ENCODE results near the gene RUNX2.

The RUNX2 gene

DNA sequence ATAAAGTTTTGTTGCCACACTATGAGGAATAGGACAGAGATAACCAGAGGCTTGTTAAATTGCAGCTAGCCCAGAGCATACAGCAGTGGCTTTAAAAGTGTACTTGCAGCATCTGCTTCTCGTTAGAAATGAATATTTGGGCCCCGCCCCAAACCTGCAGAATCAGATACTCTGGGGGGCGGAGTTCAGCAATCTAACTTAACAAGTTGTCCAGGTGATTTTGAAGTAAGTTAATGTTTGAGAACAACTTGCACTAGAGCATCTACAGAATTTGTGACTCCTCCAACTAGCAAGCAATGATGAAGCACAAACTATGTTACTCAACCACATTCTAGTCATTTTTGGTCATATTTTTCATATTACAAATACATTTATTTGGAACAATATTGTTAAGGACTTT is 60.2 kb downstream of the RUNX2 start (continued):
- TF ChIP-seq, protein P1, sequence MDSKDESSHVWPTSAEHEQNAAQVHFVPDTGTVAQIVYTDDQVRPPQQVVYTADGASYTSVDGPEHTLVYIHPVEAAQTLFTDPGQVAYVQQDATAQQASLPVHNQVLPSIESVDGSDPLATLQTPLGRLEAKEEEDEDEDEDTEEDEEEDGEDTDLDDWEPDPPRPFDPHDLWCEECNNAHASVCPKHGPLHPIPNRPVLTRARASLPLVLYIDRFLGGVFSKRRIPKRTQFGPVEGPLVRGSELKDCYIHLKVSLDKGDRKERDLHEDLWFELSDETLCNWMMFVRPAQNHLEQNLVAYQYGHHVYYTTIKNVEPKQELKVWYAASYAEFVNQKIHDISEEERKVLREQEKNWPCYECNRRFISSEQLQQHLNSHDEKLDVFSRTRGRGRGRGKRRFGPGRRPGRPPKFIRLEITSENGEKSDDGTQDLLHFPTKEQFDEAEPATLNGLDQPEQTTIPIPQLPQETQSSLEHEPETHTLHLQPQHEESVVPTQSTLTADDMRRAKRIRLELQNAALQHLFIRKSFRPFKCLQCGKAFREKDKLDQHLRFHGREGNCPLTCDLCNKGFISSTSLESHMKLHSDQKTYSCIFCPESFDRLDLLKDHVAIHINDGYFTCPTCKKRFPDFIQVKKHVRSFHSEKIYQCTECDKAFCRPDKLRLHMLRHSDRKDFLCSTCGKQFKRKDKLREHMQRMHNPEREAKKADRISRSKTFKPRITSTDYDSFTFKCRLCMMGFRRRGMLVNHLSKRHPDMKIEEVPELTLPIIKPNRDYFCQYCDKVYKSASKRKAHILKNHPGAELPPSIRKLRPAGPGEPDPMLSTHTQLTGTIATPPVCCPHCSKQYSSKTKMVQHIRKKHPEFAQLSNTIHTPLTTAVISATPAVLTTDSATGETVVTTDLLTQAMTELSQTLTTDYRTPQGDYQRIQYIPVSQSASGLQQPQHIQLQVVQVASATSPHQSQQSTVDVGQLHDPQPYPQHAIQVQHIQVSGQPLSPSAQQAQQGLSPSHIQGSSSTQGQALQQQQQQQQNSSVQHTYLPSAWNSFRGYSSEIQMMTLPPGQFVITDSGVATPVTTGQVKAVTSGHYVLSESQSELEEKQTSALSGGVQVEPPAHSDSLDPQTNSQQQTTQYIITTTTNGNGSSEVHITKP (tag by site-specific recombination; IDR thresholded peaks at IDR 0.05) = no peak
- TF ChIP-seq ZNF558 (tag by site-specific recombination; IDR thresholded peaks at IDR 0.05) = no peak
- no peak for TF ChIP-seq ZNF426 (tag by site-specific recombination; IDR thresholded peaks at IDR 0.05)
- no peak for TF ChIP-seq SETDB1 (IDR thresholded peaks at IDR 0.05; ENCODE audit: insufficient read length, low read length)
- TF ChIP-seq ZNF555 (tag by site-specific recombination; conservative IDR thresholded peaks at IDR 0.05) = no peak
- TF ChIP-seq ZNF184 (tag by site-specific recombination; IDR thresholded peaks at IDR 0.05) = no peak
- no peak for TF ChIP-seq ZNF544 (tag by site-specific recombination; IDR thresholded peaks at IDR 0.05)

DNA sequence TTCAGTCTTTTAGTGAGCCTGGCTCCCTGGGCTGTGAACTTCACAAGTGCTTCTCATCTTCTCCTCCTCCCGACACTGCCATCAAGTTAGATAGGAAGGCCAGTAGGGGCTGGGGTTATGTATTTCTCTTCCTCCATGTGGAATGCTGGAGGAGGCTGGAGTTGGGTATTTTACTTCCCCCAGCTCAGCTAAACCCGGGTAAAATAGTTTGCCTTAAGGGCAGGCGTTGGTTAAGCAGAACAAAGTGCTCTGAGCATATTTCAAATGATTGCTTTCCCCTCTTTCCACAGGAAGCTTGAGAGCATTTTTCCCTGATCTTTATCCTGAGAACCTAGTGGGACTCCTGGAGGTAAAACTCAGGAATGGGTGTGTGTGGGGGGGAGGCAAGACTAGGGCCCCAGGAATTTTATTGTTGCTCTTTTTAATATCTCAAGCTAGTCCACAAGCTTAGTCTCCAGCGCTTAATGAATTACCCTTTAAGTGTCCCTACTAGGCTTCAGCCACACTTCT is 66.5 kb downstream of the RUNX2 start:
- TF ChIP-seq ZNF350 (tag by site-specific recombination; IDR thresholded peaks at IDR 0.05) = no peak
- ChIA-PET CTCF (interaction anchor here (0.6 to 1.1 kb wide), 4 partner anchors 9 to 924 kb away, joined by 3 to 4 read pairs (median 4); no protein-coding TSS in a partner anchor), POLR2A (interaction anchor here (1.4 kb wide), 1 partner anchor 17 kb away, joined by 4 read pairs; the partner anchor contains the start of gene SUPT3H)
- Histone ChIP-seq H3K9me3 (ENCODE audit: control insufficient read depth, insufficient read depth, low read depth, low read length) (no peaks in the 10 kb centered on the region), H3K4me1 (ENCODE audit: control insufficient read depth, insufficient read depth, low read length) (no peaks in the 10 kb centered on the region), H3K27ac (ENCODE audit: extremely low read depth, low read depth, low read length) (no peak overlapping the region), H3K36me3 (ENCODE audit: control insufficient read depth in 2 of 2, insufficient read depth in 1 of 2, low read length in 2 of 2) (no peaks in the 10 kb centered on the region), H3K4me3 (ENCODE audit: low read depth, low read length) (no peak overlapping the region)

DNA sequence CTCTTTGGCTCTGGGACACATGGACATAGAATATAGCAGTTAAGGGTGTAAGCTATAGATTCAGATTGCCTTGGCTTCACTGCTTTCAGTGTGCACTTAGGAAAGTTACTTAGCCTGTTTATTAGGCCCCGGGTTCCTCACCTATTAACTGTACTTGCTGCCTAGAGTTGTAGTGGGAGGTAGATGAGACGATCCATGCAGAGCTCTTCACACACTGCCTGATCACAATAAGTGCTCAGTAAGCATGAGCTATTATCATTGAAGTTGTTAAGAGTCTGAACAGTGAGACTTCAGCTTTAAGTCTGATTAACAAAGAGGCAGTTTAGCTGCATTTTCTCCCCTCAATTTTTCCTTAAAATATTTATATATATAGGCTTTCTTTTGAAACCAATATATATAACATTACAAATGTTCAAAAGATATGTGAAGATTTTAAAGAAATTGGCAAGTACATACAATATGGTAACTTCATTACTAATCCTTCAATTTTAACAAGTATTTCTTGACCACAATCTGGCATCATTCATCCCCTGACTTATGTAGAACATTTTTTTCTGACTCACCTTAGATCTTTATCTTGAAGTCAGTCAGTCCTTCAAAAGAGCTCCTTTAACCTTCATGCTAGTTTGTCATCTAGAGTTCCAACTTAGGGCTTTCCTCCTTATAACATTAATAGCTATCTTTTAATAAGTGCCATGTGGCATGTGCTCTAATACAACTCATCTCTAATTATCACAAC is 70.1 kb downstream of the RUNX2 start:
- Histone ChIP-seq H3K9me3 (ENCODE audit: control insufficient read depth, insufficient read depth, low read depth, low read length) (no peaks in the 10 kb centered on the region), H3K4me1 (ENCODE audit: control insufficient read depth, insufficient read depth, low read length) (no peaks in the 10 kb centered on the region), H3K36me3 (ENCODE audit: control insufficient read depth in 2 of 2, insufficient read depth in 1 of 2, low read length in 2 of 2) (no peaks in the 10 kb centered on the region), H3K4me3 (ENCODE audit: low read depth, low read length) (no peak overlapping the region), H3K27ac (ENCODE audit: extremely low read depth, low read depth, low read length) (no peak overlapping the region)
- POLR2A ChIA-PET = interaction anchor here (1.8 kb wide), 1 partner anchor 20 kb away, joined by 7 read pairs; the partner anchor contains the start of gene SUPT3H
- TF ChIP-seq ZNF169 (tag by site-specific recombination; IDR thresholded peaks at IDR 0.05) (no peak), ZSCAN30 (tag by site-specific recombination; IDR thresholded peaks at IDR 0.05) (no peak), ZNF221 (tag by site-specific recombination; IDR thresholded peaks at IDR 0.05; ENCODE audit: borderline replicate concordance) (no peak)
- TF ChIP-seq, protein P2, sequence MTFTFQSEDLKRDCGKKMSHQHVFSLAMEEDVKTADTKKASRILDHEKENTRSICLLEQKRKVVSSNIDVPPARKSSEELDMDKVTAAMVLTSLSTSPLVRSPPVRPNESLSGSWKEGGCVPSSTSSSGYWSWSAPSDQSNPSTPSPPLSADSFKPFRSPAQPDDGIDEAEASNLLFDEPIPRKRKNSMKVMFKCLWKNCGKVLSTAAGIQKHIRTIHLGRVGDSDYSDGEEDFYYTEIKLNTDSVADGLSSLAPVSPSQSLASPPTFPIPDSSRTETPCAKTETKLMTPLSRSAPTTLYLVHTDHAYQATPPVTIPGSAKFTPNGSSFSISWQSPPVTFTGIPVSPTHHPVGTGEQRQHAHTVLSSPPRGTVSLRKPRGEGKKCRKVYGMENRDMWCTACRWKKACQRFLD (tag by site-specific recombination; IDR thresholded peaks at IDR 0.05) = no peak
- TF ChIP-seq, protein P3, sequence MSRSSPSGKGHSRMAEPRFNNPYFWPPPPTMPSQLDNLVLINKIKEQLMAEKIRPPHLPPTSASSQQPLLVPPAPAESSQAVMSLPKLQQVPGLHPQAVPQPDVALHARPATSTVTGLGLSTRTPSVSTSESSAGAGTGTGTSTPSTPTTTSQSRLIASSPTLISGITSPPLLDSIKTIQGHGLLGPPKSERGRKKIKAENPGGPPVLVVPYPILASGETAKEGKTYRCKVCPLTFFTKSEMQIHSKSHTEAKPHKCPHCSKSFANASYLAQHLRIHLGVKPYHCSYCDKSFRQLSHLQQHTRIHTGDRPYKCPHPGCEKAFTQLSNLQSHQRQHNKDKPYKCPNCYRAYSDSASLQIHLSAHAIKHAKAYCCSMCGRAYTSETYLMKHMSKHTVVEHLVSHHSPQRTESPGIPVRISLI (tag by site-specific recombination; IDR thresholded peaks at IDR 0.05) = no peak
- CTCF ChIA-PET = interaction anchor here (0.6 to 1.3 kb wide), 5 partner anchors 20 to 769 kb away, joined by 3 read pairs; partner anchors contain the start of gene SUPT3H
